Neuron (in vitro differentiated cells): ENCODE results near the gene WBP4.
"Not testable (repeated sequence)": the region's sequence is repeated elsewhere in the genome, so short reads cannot be mapped to it uniquely, and the experiment has no call there.

Experiments
- H2AFZ ChIP-seq: one replicate; pipeline ENCODE4 v1.6.1; 2013; ENCODE audit warnings: low read depth, mild to moderate bottlenecking, inconsistent platforms, low read length, moderate library complexity
- H3K27me3 ChIP-seq: one replicate; pipeline ENCODE4 v1.6.1; 2013; ENCODE audit warnings: low read length; ENCODE audit not compliant: insufficient read depth
- H3K36me3 ChIP-seq: one replicate; pipeline ENCODE4 v1.6.1; 2013; ENCODE audit warnings: low read length; ENCODE audit not compliant: insufficient read depth
- H3K4me1 ChIP-seq: one replicate; pipeline ENCODE4 v1.6.1; 2013; ENCODE audit warnings: low read length; ENCODE audit not compliant: insufficient read depth
- H3K4me3 ChIP-seq: 2 replicates; pipeline ENCODE4 v1.5.1; 2013; ENCODE audit warnings: mild to moderate bottlenecking, low read length, moderate library complexity
- H3K9me3 ChIP-seq: one replicate; pipeline ENCODE4 v1.6.1; 2013; ENCODE audit warnings: low read length

Gene WBP4

GRCh38 chr13:41075034-41075433, 13.7 kb downstream of the WBP4 start:
- H3K9me3 ChIP-seq, result peaks cover 6% of the 10 kb centered on the region
- no peak overlapping the region for H2AFZ ChIP-seq
- no peaks in the 10 kb centered on the region for H3K27me3 ChIP-seq
- H3K36me3 ChIP-seq, result peaks cover 87% of the 10 kb centered on the region
- no peaks in the 10 kb centered on the region for H3K4me1 ChIP-seq
- H3K4me3 ChIP-seq, result no peak overlapping the region

- peaks cover 85% of the 10 kb centered on the region for H3K36me3 ChIP-seq
- H3K4me3 ChIP-seq, result no peak overlapping the region
Observed at GRCh38 chr13:41075485-41075884, 14.2 kb downstream of the WBP4 start.

GRCh38 chr13:41077475-41077874, 16.2 kb downstream of the WBP4 start:
- Histone ChIP-seq H3K9me3 (peaks cover 6% of the 10 kb centered on the region), H3K36me3 (peaks cover 80% of the 10 kb centered on the region), H3K4me3 (no peak overlapping the region), H3K4me1 (no peaks in the 10 kb centered on the region), H3K27me3 (no peaks in the 10 kb centered on the region), H2AFZ (no peak overlapping the region)

More at GRCh38 chr13:41075485-41075884, 14.2 kb downstream of the WBP4 start:
- H2AFZ ChIP-seq, result no peak overlapping the region
- H3K9me3 ChIP-seq, result peaks cover 6% of the 10 kb centered on the region
- H3K27me3 ChIP-seq, result no peaks in the 10 kb centered on the region
- H3K4me1 ChIP-seq, result no peaks in the 10 kb centered on the region

- Histone ChIP-seq H3K4me1 (no peaks in the 10 kb centered on the region), H3K27me3 (no peaks in the 10 kb centered on the region), H3K36me3 (peaks cover 77% of the 10 kb centered on the region), H3K4me3 (no peak overlapping the region), H2AFZ (no peak overlapping the region), H3K9me3 (peaks cover 6% of the 10 kb centered on the region)
Observed at GRCh38 chr13:41079725-41080124, 18.4 kb downstream of the WBP4 start.

- H3K4me3 ChIP-seq, result no peak overlapping the region
- H3K36me3 ChIP-seq, result peaks cover 24% of the 10 kb centered on the region
- H3K9me3 ChIP-seq, result no peaks in the 10 kb centered on the region
- no peak overlapping the region for H2AFZ ChIP-seq
- H3K27me3 ChIP-seq, result no peaks in the 10 kb centered on the region
- H3K4me1 ChIP-seq, result no peaks in the 10 kb centered on the region
Observed at GRCh38 chr13:41085961-41086585, 24.8 kb downstream of the WBP4 start.

GRCh38 chr13:41095681-41096080, 34.4 kb downstream of the WBP4 start:
- H3K27me3 ChIP-seq, H2AFZ ChIP-seq, H3K4me3 ChIP-seq, H3K9me3 ChIP-seq, H3K36me3 ChIP-seq: not testable (repeated sequence)
- H3K4me1 ChIP-seq, result peaks cover 14% of the 10 kb centered on the region

GRCh38 chr13:41098761-41099160, 37.5 kb downstream of the WBP4 start:
- no peaks in the 10 kb centered on the region for H3K27me3 ChIP-seq
- H3K9me3 ChIP-seq, result no peaks in the 10 kb centered on the region
- H3K36me3 ChIP-seq, result no peaks in the 10 kb centered on the region
- no peak overlapping the region for H2AFZ ChIP-seq
- peaks cover 14% of the 10 kb centered on the region for H3K4me1 ChIP-seq
- H3K4me3 ChIP-seq, result no peak overlapping the region

- Histone ChIP-seq H3K27me3 (no peaks in the 10 kb centered on the region), H3K4me1 (peaks cover 14% of the 10 kb centered on the region), H3K36me3 (no peaks in the 10 kb centered on the region), H3K9me3 (no peaks in the 10 kb centered on the region), H2AFZ (no peak overlapping the region), H3K4me3 (no peak overlapping the region)
Observed at GRCh38 chr13:41099986-41100385, 38.7 kb downstream of the WBP4 start.

- Histone ChIP-seq H3K4me1 (no peaks in the 10 kb centered on the region), H3K9me3 (no peaks in the 10 kb centered on the region), H3K36me3 (no peaks in the 10 kb centered on the region), H2AFZ (no peak overlapping the region), H3K4me3 (no peak overlapping the region), H3K27me3 (no peaks in the 10 kb centered on the region)
Observed at GRCh38 chr13:41107104-41107571, 45.8 kb downstream of the WBP4 start.

GRCh38 chr13:41107584-41108014, 46.3 kb downstream of the WBP4 start:
- H3K9me3 ChIP-seq, result no peaks in the 10 kb centered on the region
- no peaks in the 10 kb centered on the region for H3K36me3 ChIP-seq
- no peaks in the 10 kb centered on the region for H3K27me3 ChIP-seq
- H3K4me3 ChIP-seq, result no peak overlapping the region
- no peak overlapping the region for H2AFZ ChIP-seq
- H3K4me1 ChIP-seq, result no peaks in the 10 kb centered on the region

GRCh38 chr13:41111454-41111853, 50.1 kb downstream of the WBP4 start:
- Histone ChIP-seq H3K4me1 (no peaks in the 10 kb centered on the region), H3K36me3 (no peaks in the 10 kb centered on the region), H3K27me3 (no peaks in the 10 kb centered on the region), H2AFZ (no peak overlapping the region), H3K9me3 (no peaks in the 10 kb centered on the region), H3K4me3 (no peak overlapping the region)

GRCh38 chr13:41117869-41118268, 56.6 kb downstream of the WBP4 start:
- Histone ChIP-seq H2AFZ (no peak overlapping the region), H3K4me3 (no peak overlapping the region), H3K9me3 (no peaks in the 10 kb centered on the region), H3K27me3 (no peaks in the 10 kb centered on the region), H3K36me3 (no peaks in the 10 kb centered on the region), H3K4me1 (peaks cover 3% of the 10 kb centered on the region)

- H3K4me1 ChIP-seq, result peaks cover 6% of the 10 kb centered on the region
- no peaks in the 10 kb centered on the region for H3K36me3 ChIP-seq
- no peak overlapping the region for H3K4me3 ChIP-seq
- H3K27me3 ChIP-seq, result no peaks in the 10 kb centered on the region
- no peaks in the 10 kb centered on the region for H3K9me3 ChIP-seq
- no peak overlapping the region for H2AFZ ChIP-seq
Observed at GRCh38 chr13:41122838-41123237, 61.5 kb downstream of the WBP4 start.

- Histone ChIP-seq H3K4me3 (no peak overlapping the region), H3K36me3 (peaks cover 8% of the 10 kb centered on the region), H3K27me3 (no peaks in the 10 kb centered on the region), H3K9me3 (no peaks in the 10 kb centered on the region), H2AFZ (no peak overlapping the region), H3K4me1 (peaks cover 22% of the 10 kb centered on the region)
Observed at GRCh38 chr13:41127701-41128100, 66.4 kb downstream of the WBP4 start.
